ENCODE measurements around the gene ACOT12.

DNA sequence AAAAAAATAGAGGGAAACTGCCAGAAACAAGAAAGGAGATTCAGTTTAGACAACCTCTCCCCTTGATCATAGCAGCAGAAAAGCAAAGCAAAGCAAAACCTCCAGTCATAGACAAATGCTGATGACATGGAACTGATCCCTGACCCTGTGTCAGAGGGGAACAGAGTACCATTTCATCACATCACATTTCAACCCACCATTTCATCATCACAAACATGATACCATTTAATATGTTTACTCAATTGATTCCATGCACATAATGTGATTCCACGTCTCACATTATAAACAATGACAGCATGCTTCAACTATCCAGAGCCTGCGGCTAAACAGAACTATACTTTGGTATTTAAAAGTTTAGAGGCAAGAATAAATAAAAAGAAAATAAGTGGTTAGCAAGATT is 28.7 kb upstream of the ACOT12 start:
- no peak for TF ChIP-seq POLR2A (IDR thresholded peaks at IDR 0.05)
- TF ChIP-seq, protein P1, sequence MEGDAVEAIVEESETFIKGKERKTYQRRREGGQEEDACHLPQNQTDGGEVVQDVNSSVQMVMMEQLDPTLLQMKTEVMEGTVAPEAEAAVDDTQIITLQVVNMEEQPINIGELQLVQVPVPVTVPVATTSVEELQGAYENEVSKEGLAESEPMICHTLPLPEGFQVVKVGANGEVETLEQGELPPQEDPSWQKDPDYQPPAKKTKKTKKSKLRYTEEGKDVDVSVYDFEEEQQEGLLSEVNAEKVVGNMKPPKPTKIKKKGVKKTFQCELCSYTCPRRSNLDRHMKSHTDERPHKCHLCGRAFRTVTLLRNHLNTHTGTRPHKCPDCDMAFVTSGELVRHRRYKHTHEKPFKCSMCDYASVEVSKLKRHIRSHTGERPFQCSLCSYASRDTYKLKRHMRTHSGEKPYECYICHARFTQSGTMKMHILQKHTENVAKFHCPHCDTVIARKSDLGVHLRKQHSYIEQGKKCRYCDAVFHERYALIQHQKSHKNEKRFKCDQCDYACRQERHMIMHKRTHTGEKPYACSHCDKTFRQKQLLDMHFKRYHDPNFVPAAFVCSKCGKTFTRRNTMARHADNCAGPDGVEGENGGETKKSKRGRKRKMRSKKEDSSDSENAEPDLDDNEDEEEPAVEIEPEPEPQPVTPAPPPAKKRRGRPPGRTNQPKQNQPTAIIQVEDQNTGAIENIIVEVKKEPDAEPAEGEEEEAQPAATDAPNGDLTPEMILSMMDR (IDR thresholded peaks at IDR 0.05), result no peak
- peak in 1 of 3 donors; percentile 72 for TF ChIP-seq POLR2AphosphoS5 (IDR thresholded peaks at IDR 0.05)
